HCT116 (cell line): ENCODE results near the gene CARMIL1. TPM values are rescaled to one million over a fixed set of nuclear protein-coding genes. Genes with fewer than 3 reads are reported as not detected.

Experiments used
- ATAC-seq: fragments of 200-7000 bp; cut with Tn5 transposase; 2 replicates; pipeline ENCODE4 v1.9.1; 2020; ENCODE audit warnings: mild to moderate bottlenecking, moderate library complexity
- BruUV-seq: library from RNA; stranded (reverse); fragments of 400-500 nt; replicated peaks from 2 replicates; lab custom pipeline; 2021; lab: Mats Ljungman, UMichigan
- CTCF ChIA-PET: fragments of 300-600 bp; sonication (Branson Sonifier 250); formaldehyde crosslinking; loops from one replicate; lab custom pipeline; 2021; ENCODE audit warnings: antibody characterized with exemption; lab: Charles Lee
- POLR2A ChIA-PET: fragments of 300-600, 350-600 bp; sonication (Branson Sonifier 250); formaldehyde crosslinking; loops from one replicate; lab custom pipeline; 2021; ENCODE audit warnings: antibody characterized with exemption; lab: Charles Lee
- RAD21 ChIA-PET, 2 experiments: fragments of 300-600 bp; sonication (Branson Sonifier 250); formaldehyde crosslinking; loops; one replicate each; lab custom pipeline; 2023; ENCODE audit warnings: low total read pairs in 2 of 2; ENCODE audit not compliant: uncharacterized antibody in 2 of 2, unreplicated experiment in 2 of 2, low non-redundant PET in 1 of 2; lab: Charles Lee
- DNase-seq: peaks from one replicate; pipeline ENCODE4 v3.0.0-alpha.2; 2010; ENCODE audit warnings: low read depth, low spot score
- H2AFZ ChIP-seq: fragments of 200-600 bp; shearing (Covaris generic), sonication (generic); 2 replicates; pipeline ENCODE4 v1.6.1; 2017; ENCODE audit warnings: low read depth, mixed run types, mixed read lengths, antibody characterized with exemption, low read length; ENCODE audit not compliant: poor library complexity, severe bottlenecking
- H3K27ac ChIP-seq: 2 replicates; pipeline ENCODE4 v1.5.1; 2012; ENCODE audit warnings: low read depth, low read length
- H3K27me3 ChIP-seq: fragments of 200-600 bp; sonication (generic); 2 replicates; pipeline ENCODE4 v1.6.1; 2016; ENCODE audit warnings: mixed run types, low read length, mixed read lengths; ENCODE audit not compliant: insufficient read depth
- H3K36me3 ChIP-seq, 2 experiments: fragments of 200-500 bp in 1 of 2; fragments of 200-600 bp in 1 of 2; sonication (Bioruptor generic) in 1 of 2; sonication (generic) in 1 of 2; 2 replicates each; pipeline versions ENCODE4 v1.5.1 to v1.6.1; 2014 to 2016; ENCODE audit warnings: low read length in 2 of 2, inconsistent platforms in 1 of 2, mixed read lengths in 1 of 2, mixed run types in 1 of 2; ENCODE audit not compliant: insufficient read depth in 2 of 2, control insufficient read depth in 1 of 2
- H3K4me1 ChIP-seq, 2 experiments: fragments of 200-600 bp in 1 of 2; sonication (generic) in 1 of 2; 2 replicates each; pipeline versions ENCODE4 v1.5.1 to v1.6.1; 2012 to 2017; ENCODE audit warnings: low read length in 2 of 2, inconsistent platforms in 1 of 2, mild to moderate bottlenecking in 1 of 2, mixed read lengths in 1 of 2, mixed run types in 1 of 2, moderate library complexity in 1 of 2; ENCODE audit not compliant: insufficient read depth in 2 of 2, control insufficient read depth in 1 of 2
- H3K4me2 ChIP-seq: fragments of 200-600 bp; sonication (generic); 2 replicates; pipeline ENCODE4 v1.6.1; 2017; ENCODE audit warnings: mixed run types, low read length, mixed read lengths
- H3K4me3 ChIP-seq, 2 experiments: fragments of 200-600 bp in 1 of 2; sonication (generic) in 1 of 2; replicated peaks in 1 of 2; 2 replicates each; pipeline ENCODE4 v1.5.1; 2011 to 2016; ENCODE audit warnings: low read length in 2 of 2, control low read depth in 1 of 2, low read depth in 1 of 2, mild to moderate bottlenecking in 1 of 2, mixed read lengths in 1 of 2, mixed run types in 1 of 2
- H3K79me2 ChIP-seq: fragments of 200-600 bp; sonication (generic); 2 replicates; pipeline ENCODE4 v1.6.1; 2017; ENCODE audit warnings: mild to moderate bottlenecking, mixed run types, low read length, moderate library complexity, mixed read lengths; ENCODE audit not compliant: insufficient read depth
- H3K9ac ChIP-seq: fragments of 200-600 bp; sonication (generic); 2 replicates; pipeline ENCODE4 v1.6.1; 2016; ENCODE audit warnings: low read length, mixed read lengths
- H3K9me2 ChIP-seq: fragments of 200-600 bp; sonication (generic), shearing (Covaris generic); 2 replicates; pipeline ENCODE4 v1.6.1; 2017; ENCODE audit warnings: mixed run types, mild to moderate bottlenecking, moderate library complexity; ENCODE audit not compliant: insufficient read depth
- H3K9me3 ChIP-seq, 2 experiments: fragments of 200-500 bp in 1 of 2; fragments of 200-600 bp in 1 of 2; sonication (Bioruptor generic) in 1 of 2; sonication (generic) in 1 of 2; 2 replicates each; pipeline ENCODE4 v1.6.1; 2014 to 2017; ENCODE audit warnings: low read length in 2 of 2, mixed read lengths in 2 of 2, inconsistent platforms in 1 of 2, low read depth in 1 of 2, mild to moderate bottlenecking in 1 of 2, mixed run types in 1 of 2, moderate library complexity in 1 of 2; ENCODE audit not compliant: control insufficient read depth in 1 of 2, insufficient read depth in 1 of 2
- H4K20me1 ChIP-seq: fragments of 200-600 bp; sonication (generic), shearing (Covaris generic); 2 replicates; pipeline ENCODE4 v1.6.1; 2017; ENCODE audit warnings: mixed run types, mild to moderate bottlenecking, moderate library complexity; ENCODE audit not compliant: insufficient read depth
- EZH2phosphoT487 ChIP-seq: fragments of 200-600 bp; IDR thresholded peaks from 2 replicates; pipeline ENCODE4 v1.6.1; 2018; ENCODE audit warnings: antibody characterized with exemption, borderline replicate concordance
- POLR2A ChIP-seq: IDR thresholded peaks from 2 replicates; pipeline ENCODE4 v1.7.0; 2011; ENCODE audit warnings: borderline replicate concordance; ENCODE audit not compliant: insufficient read depth, insufficient read length; ENCODE audit errors: extremely low read depth
- POLR2AphosphoS5 ChIP-seq: IDR thresholded peaks from 2 replicates; pipeline ENCODE4 v1.6.1; 2011; ENCODE audit warnings: mild to moderate bottlenecking, low read depth, low read length, moderate library complexity
- RAD21 ChIP-seq: IDR thresholded peaks from 2 replicates; pipeline ENCODE4 v1.6.1; 2012; ENCODE audit warnings: low read depth, mild to moderate bottlenecking
- REST ChIP-seq: IDR thresholded peaks from 2 replicates; pipeline ENCODE4 v1.6.1; 2012; ENCODE audit warnings: low read depth
- TCF7L2 ChIP-seq: IDR thresholded peaks from 2 replicates; pipeline ENCODE4 v1.7.0; 2011; ENCODE audit warnings: borderline replicate concordance, inconsistent platforms; ENCODE audit not compliant: insufficient read depth, insufficient read length; ENCODE audit errors: extremely low read depth
- ZFX ChIP-seq: fragments of 450-650 bp; IDR thresholded peaks from 2 replicates; pipeline ENCODE4 v1.6.1; 2017
- ZNF274 ChIP-seq: fragments of 200-500 bp; sonication (Bioruptor generic); IDR thresholded peaks from 2 replicates; pipeline ENCODE4 v1.6.1; 2014; ENCODE audit warnings: mild to moderate bottlenecking, low read depth, low read length, inconsistent platforms
- intact Hi-C: fragments of 100-400 bp; cut with micrococcal nuclease; formaldehyde crosslinking; loops from 2 replicates; pipeline ENCODE4 v1.10.0; 2022
- total RNA-seq: library from RNA; stranded (reverse); gene quantifications from one replicate; pipeline ENCODE4 v1.2.1, GENCODE V29; 2021; ENCODE audit not compliant: unreplicated experiment

CARMIL1 gene
- total RNA-seq, 1 experiment from 2014 or later = 21.7 TPM

- no peaks in the 10 kb centered on the region for H3K4me1 ChIP-seq
- H3K9me3 ChIP-seq = no peaks in the 10 kb centered on the region
- no peak overlapping the region for H3K9ac ChIP-seq
- DNase-seq (no peak), ATAC-seq (no peak)
- intact Hi-C loops = no loop called here
- TF ChIP-seq ZFX (no peak), RAD21 (no peak), ZNF274 (no peak), POLR2A (no peak), EZH2phosphoT487 (no peak), TCF7L2 (no peak), REST (no peak), POLR2AphosphoS5 (no peak)
- ChIA-PET RAD21 (no interaction called here), POLR2A (no interaction called here), CTCF (no interaction called here)
- H3K4me3 ChIP-seq = no peak overlapping the region
- H3K36me3 ChIP-seq = no peaks in the 10 kb centered on the region
- H4K20me1 ChIP-seq = no peaks in the 10 kb centered on the region
- no peak overlapping the region for H3K4me2 ChIP-seq
- no peak overlapping the region for H2AFZ ChIP-seq
- no TSS peak for BruUV-seq
- H3K9me2 ChIP-seq = no peaks in the 10 kb centered on the region
- no peaks in the 10 kb centered on the region for H3K27me3 ChIP-seq
- H3K27ac ChIP-seq = no peak overlapping the region
- no peaks in the 10 kb centered on the region for H3K79me2 ChIP-seq
Observed at GRCh38 chr6:25512560-25512959, 233.4 kb downstream of the CARMIL1 start.
